SU-DHL-6 (cell line): ENCODE data around the gene OGG1.

Experiments
- H2AFZ ChIP-seq: fragments of 200-600 bp; sonication (generic); 2 replicates; pipeline ENCODE4 v1.6.1; 2014; ENCODE audit warnings: low read depth, mild to moderate bottlenecking, moderate library complexity, mixed read lengths, antibody characterized with exemption, low read length; ENCODE audit not compliant: severe bottlenecking
- H3F3A ChIP-seq: fragments of 200-600 bp; shearing (Covaris generic); 2 replicates; pipeline ENCODE4 v1.6.0; 2016; ENCODE audit warnings: antibody characterized with exemption, mild to moderate bottlenecking; ENCODE audit not compliant: insufficient read depth
- H3K27ac ChIP-seq: fragments of 200-600 bp; sonication (generic); 2 replicates; pipeline ENCODE4 v1.5.1; 2016; ENCODE audit warnings: low read depth, mild to moderate bottlenecking, low read length, moderate library complexity, mixed read lengths
- H3K27me3 ChIP-seq: fragments of 200-600 bp; sonication (generic), shearing (Covaris generic); 2 replicates; pipeline ENCODE4 v1.6.0; 2014; ENCODE audit warnings: mild to moderate bottlenecking, low read length
- H3K36me3 ChIP-seq: fragments of 200-600 bp; sonication (generic); 2 replicates; pipeline ENCODE4 v1.6.1; 2014; ENCODE audit warnings: mild to moderate bottlenecking, low read length, mixed read lengths
- H3K4me2 ChIP-seq: fragments of 300-600, 200-600 bp; shearing (Covaris generic), sonication (generic); 2 replicates; pipeline ENCODE4 v1.6.0; 2014; ENCODE audit warnings: low read length, low read depth, mild to moderate bottlenecking; ENCODE audit not compliant: poor library complexity, severe bottlenecking
- H3K4me3 ChIP-seq: fragments of 200-600 bp; sonication (generic); 2 replicates; pipeline ENCODE4 v1.5.1; 2014; ENCODE audit warnings: antibody characterized with exemption, low read length, mild to moderate bottlenecking, mixed read lengths; ENCODE audit not compliant: insufficient read depth, poor library complexity, severe bottlenecking
- H3K79me2 ChIP-seq: fragments of 200-600 bp; sonication (generic); 2 replicates; pipeline ENCODE4 v1.6.1; 2014; ENCODE audit warnings: mild to moderate bottlenecking, low read length, moderate library complexity; ENCODE audit not compliant: insufficient read depth
- H3K9ac ChIP-seq: fragments of 200-600 bp; sonication (generic); 2 replicates; pipeline ENCODE4 v1.7.0; 2014; ENCODE audit warnings: mild to moderate bottlenecking, low read length
- H3K9me2 ChIP-seq: fragments of 200-600 bp; sonication (generic); replicated peaks from 2 replicates; pipeline ENCODE4 v1.6.1; 2014; ENCODE audit warnings: low read length; ENCODE audit not compliant: insufficient read depth
- H3K9me3 ChIP-seq: fragments of 200-600 bp; sonication (generic); 2 replicates; pipeline ENCODE4 v1.6.1; 2014; ENCODE audit warnings: low read length, mixed read lengths; ENCODE audit not compliant: insufficient read depth
- H4K20me1 ChIP-seq: fragments of 200-600 bp; sonication (generic); 2 replicates; pipeline ENCODE4 v1.6.1; 2014; ENCODE audit warnings: low read depth, mild to moderate bottlenecking, antibody characterized with exemption, low read length, moderate library complexity, mixed read lengths
- EZH2phosphoT487 ChIP-seq: fragments of 200-600 bp; sonication (generic), shearing (Covaris generic); conservative IDR thresholded peaks from 2 replicates; pipeline ENCODE4 v1.6.1; 2018; ENCODE audit warnings: mild to moderate bottlenecking, antibody characterized with exemption, low read length, moderate library complexity, mixed read lengths
- TF ChIP-seq, protein P1 (sequence below): fragments of 200-600 bp; sonication (generic); IDR thresholded peaks from one replicate; pipeline ENCODE4 v1.5.1; 2017; ENCODE audit warnings: antibody characterized with exemption, mild to moderate bottlenecking, low read length, moderate library complexity; ENCODE audit not compliant: insufficient read depth, poor library complexity, severe bottlenecking

OGG1 gene

DNA sequence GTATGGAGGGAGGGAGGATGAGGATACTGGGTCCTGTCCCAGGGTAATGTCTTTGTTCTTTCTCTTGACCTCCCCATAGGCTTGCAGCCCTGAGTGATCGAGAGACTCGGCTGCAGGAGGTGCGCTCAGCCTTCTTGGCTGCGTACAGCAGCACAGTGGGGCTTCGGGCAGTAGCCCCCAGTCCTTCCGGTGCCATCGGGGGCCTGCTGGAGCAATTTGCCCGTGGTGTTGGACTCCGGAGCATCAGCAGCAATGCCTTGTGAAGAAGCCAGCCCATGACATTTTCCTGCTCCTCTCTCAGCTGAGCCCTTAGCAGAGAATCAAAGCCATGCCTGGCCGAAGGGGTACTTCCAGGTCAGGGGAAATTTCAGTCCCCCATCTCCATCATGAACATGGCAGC lies 48.0 kb upstream of the OGG1 start:
- Histone ChIP-seq H4K20me1 (no peaks in the 10 kb centered on the region), H3K27ac (no peak overlapping the region), H2AFZ (no peak overlapping the region), H3K79me2 (no peaks in the 10 kb centered on the region), H3K27me3 (no peaks in the 10 kb centered on the region), H3K9me3 (no peaks in the 10 kb centered on the region), H3K36me3 (no peaks in the 10 kb centered on the region), H3K4me3 (no peak overlapping the region), H3K9ac (no peak overlapping the region), H3F3A (no peaks in the 10 kb centered on the region), H3K9me2 (no peaks in the 10 kb centered on the region), H3K4me2 (no peak overlapping the region)
- TF ChIP-seq, protein P1, sequence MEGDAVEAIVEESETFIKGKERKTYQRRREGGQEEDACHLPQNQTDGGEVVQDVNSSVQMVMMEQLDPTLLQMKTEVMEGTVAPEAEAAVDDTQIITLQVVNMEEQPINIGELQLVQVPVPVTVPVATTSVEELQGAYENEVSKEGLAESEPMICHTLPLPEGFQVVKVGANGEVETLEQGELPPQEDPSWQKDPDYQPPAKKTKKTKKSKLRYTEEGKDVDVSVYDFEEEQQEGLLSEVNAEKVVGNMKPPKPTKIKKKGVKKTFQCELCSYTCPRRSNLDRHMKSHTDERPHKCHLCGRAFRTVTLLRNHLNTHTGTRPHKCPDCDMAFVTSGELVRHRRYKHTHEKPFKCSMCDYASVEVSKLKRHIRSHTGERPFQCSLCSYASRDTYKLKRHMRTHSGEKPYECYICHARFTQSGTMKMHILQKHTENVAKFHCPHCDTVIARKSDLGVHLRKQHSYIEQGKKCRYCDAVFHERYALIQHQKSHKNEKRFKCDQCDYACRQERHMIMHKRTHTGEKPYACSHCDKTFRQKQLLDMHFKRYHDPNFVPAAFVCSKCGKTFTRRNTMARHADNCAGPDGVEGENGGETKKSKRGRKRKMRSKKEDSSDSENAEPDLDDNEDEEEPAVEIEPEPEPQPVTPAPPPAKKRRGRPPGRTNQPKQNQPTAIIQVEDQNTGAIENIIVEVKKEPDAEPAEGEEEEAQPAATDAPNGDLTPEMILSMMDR: no peak
- no peak for TF ChIP-seq EZH2phosphoT487

- H3K9me3 ChIP-seq: no peaks in the 10 kb centered on the region
- H3K4me2 ChIP-seq: no peak overlapping the region
- no peaks in the 10 kb centered on the region for H3K79me2 ChIP-seq
- no peaks in the 10 kb centered on the region for H3K9me2 ChIP-seq
- no peaks in the 10 kb centered on the region for H3K27me3 ChIP-seq
- no peak for TF ChIP-seq EZH2phosphoT487
- TF ChIP-seq, protein P1: no peak
- no peak overlapping the region for H2AFZ ChIP-seq
- no peak overlapping the region for H3K9ac ChIP-seq
- no peak overlapping the region for H3K4me3 ChIP-seq
- no peaks in the 10 kb centered on the region for H3K36me3 ChIP-seq
- H4K20me1 ChIP-seq: no peaks in the 10 kb centered on the region
- H3F3A ChIP-seq: no peaks in the 10 kb centered on the region
- no peak overlapping the region for H3K27ac ChIP-seq
Measured at GRCh38 chr3:9703240-9703639, 46.5 kb upstream of the OGG1 start.

DNA sequence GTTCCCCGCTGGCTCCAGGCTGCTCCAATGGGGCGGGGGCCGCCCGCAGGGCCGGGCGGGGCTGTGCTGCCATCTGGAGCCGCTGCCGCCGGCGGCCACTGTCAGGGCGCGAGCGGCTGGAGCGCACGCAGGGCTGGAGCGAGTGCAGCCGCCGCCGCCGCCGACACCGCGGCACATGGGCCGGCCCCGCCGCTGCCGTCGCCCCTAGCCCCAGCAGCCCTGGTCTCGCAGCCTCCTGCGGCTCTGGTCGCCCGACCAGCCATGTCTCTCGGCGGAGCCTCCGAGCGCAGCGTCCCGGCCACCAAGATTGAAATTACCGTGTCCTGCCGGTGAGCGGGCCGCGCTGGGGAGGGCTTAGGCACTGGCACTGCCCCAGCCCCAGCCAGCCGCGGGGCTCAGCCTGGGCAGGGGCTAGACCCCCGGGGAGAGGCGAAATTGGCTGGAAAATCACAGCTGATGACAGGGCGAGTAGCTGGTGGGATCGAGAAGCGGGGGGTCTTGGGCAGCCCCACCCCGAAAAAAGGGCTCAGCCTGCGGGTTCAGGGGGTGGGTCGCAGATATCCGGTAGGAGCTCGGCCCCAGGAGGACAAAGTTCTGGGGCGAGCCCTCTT lies 45.9 kb upstream of the OGG1 start, which contains the start of gene CPNE9:
Gene CPNE9, plus strand, starts transcription at position 98 of the 611 bp plus-strand sequence. Its CDS starts 164 bp downstream, at position 262.
- Histone ChIP-seq H3K79me2 (no peaks in the 10 kb centered on the region), H3K4me2 (no peak within 1 kb of the TSS), H3K9me2 (no peaks in the 10 kb centered on the region), H3K36me3 (no peaks in the 10 kb centered on the region), H3K9me3 (no peaks in the 10 kb centered on the region), H3F3A (no peaks in the 10 kb centered on the region), H3K27ac (no peak within 1 kb of the TSS), H3K9ac (no peak within 1 kb of the TSS), H4K20me1 (no peaks in the 10 kb centered on the region), H3K27me3 (no peaks in the 10 kb centered on the region), H2AFZ (no peak within 1 kb of the TSS), H3K4me3 (no peak within 1 kb of the TSS)
- TF ChIP-seq, protein P1: no peak
- no peak for TF ChIP-seq EZH2phosphoT487
